ENCODE measurements around the gene RAB3IL1.
A peak's percentile ranks its signal among the peaks of the same experiment; 100 is the strongest.

Gene RAB3IL1

DNA sequence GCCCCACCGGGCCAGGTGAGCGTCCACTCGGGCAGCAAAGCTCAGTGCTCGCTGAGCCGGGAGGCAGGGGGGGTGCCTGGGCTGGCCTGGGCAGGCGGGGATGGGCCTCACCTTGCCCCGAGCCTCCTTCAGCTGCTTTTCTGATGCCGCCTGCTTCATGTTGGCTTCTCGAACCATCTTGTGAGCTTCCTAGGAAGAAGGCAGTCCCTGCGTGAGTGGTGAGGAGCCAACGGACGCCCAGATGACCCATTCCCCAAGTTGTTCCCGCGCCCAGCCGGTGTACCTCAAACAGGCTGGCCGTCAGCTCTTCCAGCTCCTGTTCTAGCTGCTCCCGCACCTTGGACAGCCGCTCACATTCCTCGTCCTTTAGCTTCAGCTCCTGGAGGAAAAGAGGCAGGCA is 10.1 kb downstream of the RAB3IL1 start:
- no peak overlapping the region for H2BK120ac ChIP-seq (ENCODE audit: low read depth, low read length)
- no peak overlapping the region for H3K4me2 ChIP-seq (ENCODE audit: insufficient read depth, low read length, poor library complexity, severe bottlenecking)
- H3K14ac ChIP-seq (ENCODE audit: low read length) = no peak overlapping the region
- no CpG with 5 or more reads among the region's 19 CpGs for WGBS, 2 donors (ENCODE audit: extremely low coverage in 2 of 2, insufficient read length in 2 of 2, insufficient replicate concordance in 1 of 2)
- H3K9ac ChIP-seq (ENCODE audit: low read depth, low read length, poor library complexity) = peak overlapping the region; percentile 50
- DNase-seq (ENCODE audit: low spot score) = no peak
- H2BK5ac ChIP-seq (ENCODE audit: low read length) = no peak overlapping the region
- no peaks in the 10 kb centered on the region for H3K9me3 ChIP-seq (replicated peaks in 1 of 2; ENCODE audit: control insufficient read depth in 2 of 2, insufficient read depth in 1 of 2, low read depth in 1 of 2, low read length in 2 of 2)
- peaks cover 0 to 16% (median 0%) of the 10 kb centered on the region in 3 experiments for H3K27me3 ChIP-seq (ENCODE audit: control insufficient read depth in 3 of 3, insufficient read depth in 3 of 3, low read depth in 1 of 3, low read length in 3 of 3)
- H2BK12ac ChIP-seq (ENCODE audit: low read length) = no peak overlapping the region
- peak overlapping the region; percentile 70 for H3K18ac ChIP-seq (ENCODE audit: low read length)
- H2AK5ac ChIP-seq (ENCODE audit: low read depth, low read length) = peak overlapping the region; percentile 32
- no peaks in the 10 kb centered on the region for H3K36me3 ChIP-seq (replicated peaks in 1 of 2; ENCODE audit: control insufficient read depth in 2 of 2, insufficient read depth in 2 of 2, low read length in 2 of 2)
- H3K4me3 ChIP-seq (ENCODE audit: low read length in 2 of 2) = no peak overlapping the region
- H2BK15ac ChIP-seq (ENCODE audit: low read length) = no peak overlapping the region
- peaks cover 2% of the 10 kb centered on the region for H3K79me1 ChIP-seq (ENCODE audit: low read depth, low read length)
- H3K27ac ChIP-seq (replicated peaks; ENCODE audit: low read length) = no peak overlapping the region
- H2AFZ ChIP-seq (ENCODE audit: low read length) = no peak overlapping the region
- H3K4me1 ChIP-seq (ENCODE audit: control insufficient read depth in 2 of 2, insufficient read depth in 1 of 2, low read depth in 1 of 2, low read length in 2 of 2) = peaks cover 10 to 14% of the 10 kb centered on the region in 2 donors
- H4K91ac ChIP-seq (ENCODE audit: low read depth, low read length, poor library complexity) = peak overlapping the region; percentile 31
- H4K8ac ChIP-seq (ENCODE audit: low read depth, low read length) = no peak overlapping the region
- no peak overlapping the region for H3K4ac ChIP-seq (ENCODE audit: low read length)
- no peak overlapping the region for H3K23ac ChIP-seq (ENCODE audit: low read depth, low read length, poor library complexity)

DNA sequence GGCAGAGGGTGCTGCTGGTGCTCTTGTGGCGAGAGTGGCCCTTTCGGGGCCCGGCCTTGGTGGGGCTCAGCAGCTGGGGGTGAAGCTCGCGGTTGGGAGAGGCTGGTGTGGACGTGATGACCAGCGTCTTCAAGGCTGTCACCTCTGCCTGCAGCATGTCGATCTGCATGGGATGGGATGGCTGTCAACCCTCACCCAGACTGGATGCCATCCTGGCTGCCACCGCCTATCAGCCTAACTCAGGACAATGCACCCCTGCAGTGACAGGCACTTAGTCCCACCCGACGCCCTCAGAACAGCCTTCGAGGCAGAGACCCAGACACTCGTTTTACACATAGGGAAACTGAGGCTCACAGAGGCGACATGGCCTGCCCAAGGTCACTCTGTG is 10.8 kb downstream of the RAB3IL1 start:
- no peak overlapping the region for H2BK12ac ChIP-seq (ENCODE audit: low read length)
- peak overlapping the region; percentile 86 for H2BK15ac ChIP-seq (ENCODE audit: low read length)
- DNase-seq (ENCODE audit: low spot score) = no peak
- peaks cover 0 to 11% (median 0%) of the 10 kb centered on the region in 3 experiments for H3K27me3 ChIP-seq (ENCODE audit: control insufficient read depth in 3 of 3, insufficient read depth in 3 of 3, low read depth in 1 of 3, low read length in 3 of 3)
- H3K9ac ChIP-seq (ENCODE audit: low read depth, low read length, poor library complexity) = no peak overlapping the region
- H3K36me3 ChIP-seq (replicated peaks in 1 of 2; ENCODE audit: control insufficient read depth in 2 of 2, insufficient read depth in 2 of 2, low read length in 2 of 2) = no peaks in the 10 kb centered on the region
- peak overlapping the region; percentile 85 for H2AK5ac ChIP-seq (ENCODE audit: low read depth, low read length)
- peak overlapping the region; percentile 58 for H3K18ac ChIP-seq (ENCODE audit: low read length)
- H3K23ac ChIP-seq (ENCODE audit: low read depth, low read length, poor library complexity) = peak overlapping the region; percentile 71
- WGBS, 2 donors (ENCODE audit: extremely low coverage in 2 of 2, insufficient read length in 2 of 2, insufficient replicate concordance in 1 of 2) = no CpG with 5 or more reads among the region's 14 CpGs
- H3K14ac ChIP-seq (ENCODE audit: low read length) = peak overlapping the region; percentile 56
- no peak overlapping the region for H2BK120ac ChIP-seq (ENCODE audit: low read depth, low read length)
- H3K4me1 ChIP-seq (ENCODE audit: control insufficient read depth in 2 of 2, insufficient read depth in 1 of 2, low read depth in 1 of 2, low read length in 2 of 2) = peaks cover 10 to 14% of the 10 kb centered on the region in 2 donors
- H3K4ac ChIP-seq (ENCODE audit: low read length) = peak overlapping the region; percentile 72
- no peak overlapping the region for H4K8ac ChIP-seq (ENCODE audit: low read depth, low read length)
- no peak overlapping the region for H3K27ac ChIP-seq (replicated peaks; ENCODE audit: low read length)
- H4K91ac ChIP-seq (ENCODE audit: low read depth, low read length, poor library complexity) = no peak overlapping the region
- no peak overlapping the region for H3K4me2 ChIP-seq (ENCODE audit: insufficient read depth, low read length, poor library complexity, severe bottlenecking)
- H3K79me1 ChIP-seq (ENCODE audit: low read depth, low read length) = peaks cover 2% of the 10 kb centered on the region
- H2AFZ ChIP-seq (ENCODE audit: low read length) = no peak overlapping the region
- H3K4me3 ChIP-seq (ENCODE audit: low read length in 2 of 2) = no peak overlapping the region
- H2BK5ac ChIP-seq (ENCODE audit: low read length) = no peak overlapping the region
- H3K9me3 ChIP-seq (replicated peaks in 1 of 2; ENCODE audit: control insufficient read depth in 2 of 2, insufficient read depth in 1 of 2, low read depth in 1 of 2, low read length in 2 of 2) = no peaks in the 10 kb centered on the region

DNA sequence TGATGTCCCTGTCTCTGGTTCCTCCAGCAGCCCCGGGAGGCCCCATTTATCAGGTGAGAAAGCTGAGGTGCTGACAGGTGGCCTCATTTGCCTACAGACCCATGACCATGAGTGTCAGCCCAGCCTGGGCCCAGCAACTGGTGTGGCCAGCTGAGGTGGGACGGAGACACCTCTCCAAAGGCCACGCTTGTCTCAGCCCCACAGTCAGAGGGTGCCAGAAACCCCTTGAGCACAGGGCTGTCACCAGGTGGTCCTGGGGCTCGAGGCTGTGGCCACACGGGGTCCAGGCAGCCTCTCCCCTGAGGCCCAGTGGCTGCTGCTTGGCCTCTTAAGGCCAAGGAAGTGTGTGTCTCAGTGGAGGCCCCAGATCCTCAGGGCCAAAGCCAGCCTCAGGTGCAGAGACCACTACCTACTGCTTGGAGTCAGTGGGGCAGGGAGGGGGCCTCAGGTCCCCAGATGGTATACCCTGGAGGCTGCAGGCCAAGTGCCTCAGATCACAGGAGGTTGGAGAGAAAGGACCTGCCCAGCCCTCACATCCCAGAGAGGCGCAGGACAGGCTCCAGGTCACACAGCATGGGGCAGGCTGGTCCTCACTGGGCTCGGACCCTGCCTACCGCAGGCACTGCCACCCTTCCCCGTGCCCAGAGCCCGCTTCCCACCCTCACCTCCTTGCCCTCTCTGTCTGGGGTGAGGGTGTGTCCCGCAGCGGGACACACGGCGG is 11.4 kb downstream of the RAB3IL1 start:
- Histone ChIP-seq H3K4me1 (ENCODE audit: control insufficient read depth in 2 of 2, insufficient read depth in 1 of 2, low read depth in 1 of 2, low read length in 2 of 2) (peaks cover 10 to 14% of the 10 kb centered on the region in 2 donors), H3K4me2 (ENCODE audit: insufficient read depth, low read length, poor library complexity, severe bottlenecking) (no peak overlapping the region), H3K79me1 (ENCODE audit: low read depth, low read length) (peaks cover 2% of the 10 kb centered on the region)

DNA sequence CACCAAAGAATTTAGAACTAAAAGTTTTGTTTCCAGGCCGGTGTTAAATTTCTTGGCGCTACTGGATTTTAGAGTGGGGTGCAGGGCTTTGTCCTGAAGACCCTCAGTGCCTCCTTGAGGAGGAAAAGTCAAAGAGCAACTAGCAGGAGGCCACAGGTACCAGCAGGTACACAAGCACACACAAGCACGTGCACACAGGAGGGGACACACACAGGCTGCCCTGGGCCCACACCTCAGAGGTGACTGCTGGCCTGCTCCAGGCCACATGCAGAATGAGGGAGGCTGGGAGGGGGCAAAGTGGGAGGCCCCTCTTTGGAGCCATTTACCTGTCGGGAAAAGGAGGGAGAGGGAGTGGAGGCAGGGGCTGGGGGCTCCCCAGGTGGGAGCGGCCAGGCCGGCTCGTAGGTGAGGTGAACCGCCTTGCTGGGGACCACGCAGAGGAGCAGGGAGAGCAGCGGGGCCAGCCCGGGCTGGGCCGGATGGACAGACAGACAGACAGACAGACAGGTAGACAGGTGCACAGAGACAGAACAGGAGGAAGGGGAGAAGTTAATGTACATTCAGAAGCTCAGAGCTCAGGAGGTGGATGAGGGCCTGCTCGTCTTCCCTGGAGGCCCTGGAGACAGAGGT is 12.2 kb downstream of the RAB3IL1 start:
- Histone ChIP-seq H3K27ac (replicated peaks; ENCODE audit: low read length) (no peak overlapping the region), H3K79me1 (ENCODE audit: low read depth, low read length) (peaks cover 2% of the 10 kb centered on the region), H3K27me3 (ENCODE audit: control insufficient read depth in 3 of 3, insufficient read depth in 3 of 3, low read depth in 1 of 3, low read length in 3 of 3) (no peaks in the 10 kb centered on the region), H4K8ac (ENCODE audit: low read depth, low read length) (no peak overlapping the region), H3K14ac (ENCODE audit: low read length) (peak overlapping the region; percentile 14), H2AK5ac (ENCODE audit: low read depth, low read length) (peak overlapping the region; percentile 85), H2BK5ac (ENCODE audit: low read length) (peak overlapping the region; percentile 88), H3K18ac (ENCODE audit: low read length) (peak overlapping the region; percentile 85), H2BK12ac (ENCODE audit: low read length) (no peak overlapping the region), H2BK15ac (ENCODE audit: low read length) (peak overlapping the region; percentile 54), H3K36me3 (replicated peaks in 1 of 2; ENCODE audit: control insufficient read depth in 2 of 2, insufficient read depth in 2 of 2, low read length in 2 of 2) (no peaks in the 10 kb centered on the region), H2BK120ac (ENCODE audit: low read depth, low read length) (no peak overlapping the region), H3K9me3 (replicated peaks in 1 of 2; ENCODE audit: control insufficient read depth in 2 of 2, insufficient read depth in 1 of 2, low read depth in 1 of 2, low read length in 2 of 2) (no peaks in the 10 kb centered on the region), H2AFZ (ENCODE audit: low read length) (peak overlapping the region; percentile 70), H3K4me3 (ENCODE audit: low read length in 2 of 2) (no peak overlapping the region), H3K4ac (ENCODE audit: low read length) (no peak overlapping the region), H3K9ac (ENCODE audit: low read depth, low read length, poor library complexity) (no peak overlapping the region), H3K4me1 (ENCODE audit: control insufficient read depth in 2 of 2, insufficient read depth in 1 of 2, low read depth in 1 of 2, low read length in 2 of 2) (peaks cover 10 to 14% of the 10 kb centered on the region in 2 donors), H3K23ac (ENCODE audit: low read depth, low read length, poor library complexity) (no peak overlapping the region), H4K91ac (ENCODE audit: low read depth, low read length, poor library complexity) (peak overlapping the region; percentile 19), H3K4me2 (ENCODE audit: insufficient read depth, low read length, poor library complexity, severe bottlenecking) (no peak overlapping the region)
- no peak for DNase-seq (ENCODE audit: low spot score)
- no CpG with 5 or more reads among the region's 13 CpGs for WGBS, 2 donors (ENCODE audit: extremely low coverage in 2 of 2, insufficient read length in 2 of 2, insufficient replicate concordance in 1 of 2)

More for the DNA sequence above, 11.4 kb downstream of the RAB3IL1 start:
- H3K36me3 ChIP-seq (replicated peaks in 1 of 2; ENCODE audit: control insufficient read depth in 2 of 2, insufficient read depth in 2 of 2, low read length in 2 of 2) = no peaks in the 10 kb centered on the region
- peak overlapping the region; percentile 45 for H3K9ac ChIP-seq (ENCODE audit: low read depth, low read length, poor library complexity)
- no peaks in the 10 kb centered on the region for H3K9me3 ChIP-seq (replicated peaks in 1 of 2; ENCODE audit: control insufficient read depth in 2 of 2, insufficient read depth in 1 of 2, low read depth in 1 of 2, low read length in 2 of 2)
- H2BK12ac ChIP-seq (ENCODE audit: low read length) = peak overlapping the region; percentile 35
- peak overlapping the region; percentile 58 for H3K18ac ChIP-seq (ENCODE audit: low read length)
- no CpG with 5 or more reads among the region's 14 CpGs for WGBS, 2 donors (ENCODE audit: extremely low coverage in 2 of 2, insufficient read length in 2 of 2, insufficient replicate concordance in 1 of 2)
- no peak for DNase-seq (ENCODE audit: low spot score)
- H2AFZ ChIP-seq (ENCODE audit: low read length) = no peak overlapping the region
- peak overlapping the region; percentile 86 for H2BK15ac ChIP-seq (ENCODE audit: low read length)
- no peak overlapping the region for H4K91ac ChIP-seq (ENCODE audit: low read depth, low read length, poor library complexity)
- peak overlapping the region; percentile 23 for H3K23ac ChIP-seq (ENCODE audit: low read depth, low read length, poor library complexity)
- no peak overlapping the region for H3K27ac ChIP-seq (replicated peaks; ENCODE audit: low read length)
- H3K4ac ChIP-seq (ENCODE audit: low read length) = peak overlapping the region; percentile 72
- H4K8ac ChIP-seq (ENCODE audit: low read depth, low read length) = no peak overlapping the region
- H3K27me3 ChIP-seq (ENCODE audit: control insufficient read depth in 3 of 3, insufficient read depth in 3 of 3, low read depth in 1 of 3, low read length in 3 of 3) = peaks cover 0 to 5% (median 0%) of the 10 kb centered on the region in 3 experiments
- peak overlapping the region; percentile 88 for H2BK5ac ChIP-seq (ENCODE audit: low read length)
- H3K14ac ChIP-seq (ENCODE audit: low read length) = peak overlapping the region; percentile 56
- H3K4me3 ChIP-seq (ENCODE audit: low read length in 2 of 2) = no peak overlapping the region
- no peak overlapping the region for H2BK120ac ChIP-seq (ENCODE audit: low read depth, low read length)
- H2AK5ac ChIP-seq (ENCODE audit: low read depth, low read length) = peak overlapping the region; percentile 85
